Measurements from ENCODE around the gene BLMH. TPM values are rescaled to one million over a fixed set of nuclear protein-coding genes. Genes with fewer than 3 reads are reported as not detected.
"Not testable (repeated sequence)": the region's sequence is repeated elsewhere in the genome, so short reads cannot be mapped to it uniquely, and the experiment has no call there.

The BLMH gene
- total RNA-seq, 4 donors from 2014 or later: 140 to 188 (median 176) TPM

GRCh38 chr17:30234964-30235363 is 56.8 kb downstream of the BLMH start:
- no peak for TF ChIP-seq POLR2A (IDR thresholded peaks at IDR 0.05)
- H3K27ac ChIP-seq: no peak overlapping the region
- peak in 1 of 2 donors; percentile 59 for DNase-seq (ENCODE audit: low spot score in 2 of 2)
- 45% methylated on average over 12 of the region's 12 CpGs for WGBS
- peak overlapping the region; percentile 55 for H3K4me3 ChIP-seq
- H3K36me3 ChIP-seq: no peaks in the 10 kb centered on the region
- H3K9me3 ChIP-seq: no peaks in the 10 kb centered on the region
- H3K27me3 ChIP-seq: peaks cover 17% of the 10 kb centered on the region
- peaks cover 33% of the 10 kb centered on the region for H3K4me1 ChIP-seq

GRCh38 chr17:30234296-30234695 is 57.4 kb downstream of the BLMH start:
- 79% methylated on average over 6 of the region's 6 CpGs for WGBS
- no peaks in the 10 kb centered on the region for H3K36me3 ChIP-seq
- H3K27ac ChIP-seq: no peak overlapping the region
- H3K4me3 ChIP-seq: no peak overlapping the region
- no peak for TF ChIP-seq POLR2AphosphoS5 (IDR thresholded peaks at IDR 0.05)
- TF ChIP-seq CTCF (IDR thresholded peaks at IDR 0.05): no peak
- no peak for TF ChIP-seq EP300 (IDR thresholded peaks at IDR 0.05)
- TF ChIP-seq POLR2A (IDR thresholded peaks at IDR 0.05): no peak
- H3K9me3 ChIP-seq: no peaks in the 10 kb centered on the region
- H3K27me3 ChIP-seq: peaks cover 14% of the 10 kb centered on the region
- H3K4me1 ChIP-seq: peaks cover 35% of the 10 kb centered on the region
- DNase-seq (ENCODE audit: low spot score in 2 of 2): no peak

GRCh38 chr17:30232824-30233427 is 58.8 kb downstream of the BLMH start:
- Histone ChIP-seq H3K27ac (no peak overlapping the region), H3K9me3 (no peaks in the 10 kb centered on the region), H3K27me3 (peaks cover 8% of the 10 kb centered on the region), H3K36me3 (no peaks in the 10 kb centered on the region), H3K4me3 (no peak overlapping the region), H3K4me1 (peaks cover 45% of the 10 kb centered on the region)
- TF ChIP-seq POLR2A (IDR thresholded peaks at IDR 0.05): no peak
- no peak for TF ChIP-seq POLR2AphosphoS5 (IDR thresholded peaks at IDR 0.05)
- TF ChIP-seq EP300 (IDR thresholded peaks at IDR 0.05): no peak
- TF ChIP-seq CTCF (IDR thresholded peaks at IDR 0.05): no peak
- 79% methylated on average over 11 of the region's 11 CpGs for WGBS
- DNase-seq (ENCODE audit: low spot score in 2 of 2): no peak

- H3K9me3 ChIP-seq: no peaks in the 10 kb centered on the region
- no peak overlapping the region for H3K4me3 ChIP-seq
- H3K4me1 ChIP-seq: peaks cover 38% of the 10 kb centered on the region
- H3K27ac ChIP-seq: no peak overlapping the region
- peak in 1 of 2 donors; percentile 34 for DNase-seq (ENCODE audit: low spot score in 2 of 2)
- TF ChIP-seq CTCF (IDR thresholded peaks at IDR 0.05): no peak
- TF ChIP-seq EP300 (IDR thresholded peaks at IDR 0.05): no peak
- TF ChIP-seq POLR2A (IDR thresholded peaks at IDR 0.05): no peak
- TF ChIP-seq POLR2AphosphoS5 (IDR thresholded peaks at IDR 0.05): no peak
- H3K36me3 ChIP-seq: no peaks in the 10 kb centered on the region
- H3K27me3 ChIP-seq: peaks cover 3% of the 10 kb centered on the region
- WGBS: 88% methylated on average over 10 of the region's 10 CpGs
These were observed 59.5 kb downstream of the BLMH start for GRCh38 chr17:30232015-30232823.

GRCh38 chr17:30230596-30231125 is 61.1 kb downstream of the BLMH start:
- H3K36me3 ChIP-seq: no peaks in the 10 kb centered on the region
- no peak for TF ChIP-seq POLR2A (IDR thresholded peaks at IDR 0.05)
- peaks cover under 1% of the 10 kb centered on the region for H3K27me3 ChIP-seq
- WGBS: 90% methylated on average over 7 of the region's 7 CpGs
- H3K4me3 ChIP-seq: no peak overlapping the region
- H3K9me3 ChIP-seq: no peaks in the 10 kb centered on the region
- DNase-seq (ENCODE audit: low spot score in 2 of 2): no peak
- H3K4me1 ChIP-seq: peaks cover 33% of the 10 kb centered on the region
- H3K27ac ChIP-seq: no peak overlapping the region

- not testable (repeated sequence) for H3K36me3 ChIP-seq; DNase-seq (ENCODE audit: low spot score in 2 of 2); H3K27me3 ChIP-seq; H3K27ac ChIP-seq; H3K9me3 ChIP-seq; H3K4me3 ChIP-seq
- peaks cover 33% of the 10 kb centered on the region for H3K4me1 ChIP-seq
- WGBS: 38% methylated on average over 1 of the region's 1 CpG
These were observed 61.7 kb downstream of the BLMH start for GRCh38 chr17:30230009-30230408.

Data from suprapubic skin (tissue), 4 donors.